NOMO-1 treated with DMSO at 0.1 percent for 48 hours (cell line): ENCODE data around the gene ARHGAP29.

Experiments
- DNase-seq: peaks from one replicate; lab custom pipeline; 2025; ENCODE audit not compliant: unreplicated experiment; lab: John Stamatoyannopoulos, UW

Gene ARHGAP29

GRCh38 chr1:94236630-94237290 lies 624 bp downstream of the ARHGAP29 start:
- no peak for DNase-seq

- DNase-seq, result no peak
Observed at GRCh38 chr1:94236013-94236491, 1.3 kb downstream of the ARHGAP29 start.

GRCh38 chr1:94235189-94236012 lies 2.0 kb downstream of the ARHGAP29 start:
- no peak for DNase-seq

- DNase-seq, result no peak
Observed at GRCh38 chr1:94234615-94235014, 2.8 kb downstream of the ARHGAP29 start.

- no peak for DNase-seq
Observed at GRCh38 chr1:94231746-94232145, 5.6 kb downstream of the ARHGAP29 start.

GRCh38 chr1:94230920-94231319 lies 6.5 kb downstream of the ARHGAP29 start:
- no peak for DNase-seq

GRCh38 chr1:94228640-94229375 lies 8.6 kb downstream of the ARHGAP29 start:
- DNase-seq, result no peak

GRCh38 chr1:94227624-94228023 lies 9.8 kb downstream of the ARHGAP29 start:
- DNase-seq, result no peak

GRCh38 chr1:94225845-94226244 lies 11.5 kb downstream of the ARHGAP29 start:
- DNase-seq, result no peak

GRCh38 chr1:94218332-94218731 lies 19.1 kb downstream of the ARHGAP29 start:
- no peak for DNase-seq

- DNase-seq, result no peak
Observed at GRCh38 chr1:94215955-94216354, 21.4 kb downstream of the ARHGAP29 start.

- DNase-seq, result no peak
Observed at GRCh38 chr1:94209982-94210381, 27.4 kb downstream of the ARHGAP29 start.

- no peak for DNase-seq
Observed at GRCh38 chr1:94209425-94209824, 28.0 kb downstream of the ARHGAP29 start.

GRCh38 chr1:94207695-94208094 lies 29.7 kb downstream of the ARHGAP29 start:
- DNase-seq, result no peak

- DNase-seq, result no peak
Observed at GRCh38 chr1:94205639-94206038, 31.7 kb downstream of the ARHGAP29 start.

GRCh38 chr1:94202241-94202640 lies 35.1 kb downstream of the ARHGAP29 start:
- DNase-seq, result no peak

GRCh38 chr1:94199398-94199797 lies 38.0 kb downstream of the ARHGAP29 start:
- DNase-seq, result no peak

- DNase-seq, result no peak
Observed at GRCh38 chr1:94194079-94194865, 43.1 kb downstream of the ARHGAP29 start.

GRCh38 chr1:94193128-94193527 lies 44.3 kb downstream of the ARHGAP29 start:
- DNase-seq, result no peak

- DNase-seq, result no peak
Observed at GRCh38 chr1:94191216-94191615, 46.2 kb downstream of the ARHGAP29 start.

- no peak for DNase-seq
Observed at GRCh38 chr1:94186946-94187345, 50.4 kb downstream of the ARHGAP29 start.
